Transverse colon (tissue), 3 donors: ENCODE data around the gene SPACA4.

ENCODE experiments used
- EP300 ChIP-seq: sonication (generic); formaldehyde crosslinking; IDR thresholded peaks from one replicate; pipeline ENCODE4 v1.6.1; 2017; ENCODE audit warnings: antibody characterized with exemption, low read depth
- POLR2A ChIP-seq: fragments of 450-650 bp; IDR thresholded peaks from one replicate; pipeline ENCODE4 v1.6.1; 2016; ENCODE audit warnings: antibody characterized with exemption, mild to moderate bottlenecking, moderate library complexity
- TF ChIP-seq, protein P1 (sequence below), 5 experiments: fragments of 200-600 bp in 3 of 5; fragments of 450-650 bp in 2 of 5; sonication (generic) in 3 of 5; IDR thresholded peaks; 1 replicate in 2 of 5; 2 replicates in 3 of 5; pipeline ENCODE4 v1.5.1; 2016 to 2017; ENCODE audit warnings: antibody characterized with exemption in 5 of 5, inconsistent platforms in 3 of 5, mild to moderate bottlenecking in 2 of 5, moderate library complexity in 1 of 5

DNA sequence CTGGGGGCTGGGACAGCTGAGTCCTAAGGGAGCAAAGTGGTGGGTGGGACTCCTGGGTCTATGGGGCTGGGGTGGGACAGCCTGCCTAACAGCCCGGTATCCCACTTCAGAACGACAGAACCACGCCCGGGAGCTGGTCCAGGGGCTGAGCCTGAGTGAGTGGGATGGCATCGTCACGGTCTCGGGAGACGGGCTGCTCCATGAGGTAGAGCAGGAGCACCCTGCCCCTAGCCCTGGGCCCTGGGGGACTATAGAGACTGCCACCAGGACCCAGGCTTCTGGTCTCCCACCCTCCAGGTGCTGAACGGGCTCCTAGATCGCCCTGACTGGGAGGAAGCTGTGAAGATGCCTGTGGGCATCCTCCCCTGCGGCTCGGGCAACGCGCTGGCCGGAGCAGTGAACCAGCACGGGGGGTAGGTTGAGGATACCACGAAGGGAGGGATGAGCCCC lies 21.3 kb downstream of the SPACA4 start:
- TF ChIP-seq EP300 (no peak), POLR2A (no peak)
- TF ChIP-seq, protein P1, sequence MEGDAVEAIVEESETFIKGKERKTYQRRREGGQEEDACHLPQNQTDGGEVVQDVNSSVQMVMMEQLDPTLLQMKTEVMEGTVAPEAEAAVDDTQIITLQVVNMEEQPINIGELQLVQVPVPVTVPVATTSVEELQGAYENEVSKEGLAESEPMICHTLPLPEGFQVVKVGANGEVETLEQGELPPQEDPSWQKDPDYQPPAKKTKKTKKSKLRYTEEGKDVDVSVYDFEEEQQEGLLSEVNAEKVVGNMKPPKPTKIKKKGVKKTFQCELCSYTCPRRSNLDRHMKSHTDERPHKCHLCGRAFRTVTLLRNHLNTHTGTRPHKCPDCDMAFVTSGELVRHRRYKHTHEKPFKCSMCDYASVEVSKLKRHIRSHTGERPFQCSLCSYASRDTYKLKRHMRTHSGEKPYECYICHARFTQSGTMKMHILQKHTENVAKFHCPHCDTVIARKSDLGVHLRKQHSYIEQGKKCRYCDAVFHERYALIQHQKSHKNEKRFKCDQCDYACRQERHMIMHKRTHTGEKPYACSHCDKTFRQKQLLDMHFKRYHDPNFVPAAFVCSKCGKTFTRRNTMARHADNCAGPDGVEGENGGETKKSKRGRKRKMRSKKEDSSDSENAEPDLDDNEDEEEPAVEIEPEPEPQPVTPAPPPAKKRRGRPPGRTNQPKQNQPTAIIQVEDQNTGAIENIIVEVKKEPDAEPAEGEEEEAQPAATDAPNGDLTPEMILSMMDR (IDR thresholded peaks at IDR 0.05) = no peak
